GM21381 (cell line): ENCODE results near the gene CRB1.

ENCODE experiments used
- ATAC-seq: cut with Tn5 transposase; IDR thresholded peaks from one replicate; pipeline ENCODE4 v1.9.1; 2021; ENCODE audit warnings: mild to moderate bottlenecking, moderate library complexity; ENCODE audit not compliant: unreplicated experiment

CRB1 gene

DNA sequence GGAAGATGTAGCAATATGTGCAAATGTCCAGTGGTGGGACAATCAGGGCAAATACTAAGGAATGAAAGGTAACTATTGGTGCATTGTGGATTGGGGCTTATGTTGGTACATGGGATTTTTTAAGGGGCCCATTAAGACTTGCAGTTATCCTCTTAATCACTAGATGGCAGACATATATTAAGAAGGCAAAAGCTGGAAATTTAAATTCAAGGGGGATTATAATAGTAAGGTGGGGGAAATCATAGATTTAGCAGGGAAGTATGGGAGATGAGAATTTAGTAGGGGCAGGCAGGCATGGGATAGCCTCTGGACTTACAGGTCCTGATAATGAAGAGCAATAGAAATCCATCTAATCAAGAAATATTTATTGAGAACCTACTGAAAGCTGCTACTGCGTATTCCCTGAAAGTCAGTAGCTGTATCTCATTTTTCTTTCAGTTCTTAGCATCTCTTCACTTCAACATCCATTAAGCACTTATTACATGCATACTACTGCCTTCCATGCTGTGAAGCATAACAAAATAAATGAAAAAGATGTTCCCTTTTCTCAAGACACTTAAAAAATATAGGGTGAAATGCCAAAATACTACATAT lies 251.8 kb downstream of the CRB1 start:
- no peak for ATAC-seq

DNA sequence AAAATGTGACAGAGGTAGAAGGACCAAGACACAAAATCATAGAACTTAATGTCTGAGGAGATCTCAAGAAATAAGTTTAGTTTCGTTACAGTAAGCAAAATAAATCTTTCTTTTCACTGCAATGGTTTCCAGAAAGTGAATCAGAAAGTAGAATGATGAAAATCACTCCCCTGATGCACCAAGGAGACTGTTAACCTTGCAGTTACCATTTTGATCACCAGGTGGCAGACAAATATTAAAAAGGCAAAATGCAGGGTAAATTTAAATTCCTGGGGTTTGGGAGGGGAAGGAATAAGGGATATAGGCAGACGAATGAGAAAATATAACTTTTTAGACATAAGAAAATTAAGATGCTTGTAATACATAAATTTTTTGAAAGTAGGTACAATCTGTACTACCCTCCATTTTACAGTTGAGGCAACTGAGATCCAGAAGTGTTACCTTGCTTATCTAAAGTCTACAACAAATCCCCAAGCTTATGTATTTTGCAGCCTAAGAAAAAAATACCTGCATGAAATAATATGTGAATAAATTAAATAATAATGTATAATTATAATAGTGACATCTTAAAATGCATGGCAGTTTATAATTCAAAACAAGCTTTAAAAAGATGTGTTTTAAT lies 253.2 kb downstream of the CRB1 start:
- peak; percentile 73 for ATAC-seq

DNA sequence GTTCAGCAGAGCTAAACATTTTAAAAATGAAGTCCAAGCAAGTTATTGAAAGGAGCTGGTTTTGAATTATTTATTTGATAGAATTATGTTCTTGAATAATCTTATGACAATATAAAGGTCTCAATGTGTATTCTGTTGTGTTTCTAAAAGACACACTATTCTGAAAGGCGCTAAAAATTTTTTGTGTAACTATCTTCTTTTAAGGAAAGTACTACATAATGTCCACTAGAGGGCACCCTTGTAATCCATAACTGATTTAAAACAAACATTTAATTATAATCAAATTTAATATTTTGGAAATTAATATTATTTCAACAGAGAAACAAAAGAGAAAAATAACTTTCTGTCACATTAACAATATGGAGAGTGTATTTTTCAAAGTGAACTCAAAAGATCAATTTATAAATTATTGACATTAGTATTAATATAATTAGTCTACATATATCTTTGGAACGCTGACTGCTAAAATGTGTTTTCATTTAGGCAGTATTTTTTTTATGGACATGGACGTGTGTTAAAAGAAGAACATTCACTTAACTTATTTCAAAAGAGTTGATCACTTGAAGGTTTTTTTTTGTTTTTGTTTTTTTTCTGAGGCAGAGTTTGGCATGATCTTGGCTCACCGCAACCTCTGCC lies 258.8 kb downstream of the CRB1 start:
- no peak for ATAC-seq
